PC-3 (cell line): ENCODE data around the gene COX11.

Experiments
- CTCF ChIP-seq: fragments of 300-600 bp; sonication (generic); conservative IDR thresholded peaks from 2 replicates; pipeline ENCODE4 v1.5.1; 2017; ENCODE audit warnings: antibody characterized with exemption, low read depth, mild to moderate bottlenecking, low read length
- EZH2 ChIP-seq: fragments of 300-600 bp; sonication (generic); IDR thresholded peaks from one replicate; pipeline ENCODE4 v1.6.1; 2017; ENCODE audit warnings: antibody characterized with exemption, mild to moderate bottlenecking, low read length; ENCODE audit not compliant: unreplicated experiment
- EZH2phosphoT487 ChIP-seq: fragments of 300-600 bp; sonication (generic); IDR thresholded peaks from 2 replicates; pipeline ENCODE4 v1.6.1; 2018; ENCODE audit warnings: mild to moderate bottlenecking, antibody characterized with exemption, low read length, borderline replicate concordance

DNA sequence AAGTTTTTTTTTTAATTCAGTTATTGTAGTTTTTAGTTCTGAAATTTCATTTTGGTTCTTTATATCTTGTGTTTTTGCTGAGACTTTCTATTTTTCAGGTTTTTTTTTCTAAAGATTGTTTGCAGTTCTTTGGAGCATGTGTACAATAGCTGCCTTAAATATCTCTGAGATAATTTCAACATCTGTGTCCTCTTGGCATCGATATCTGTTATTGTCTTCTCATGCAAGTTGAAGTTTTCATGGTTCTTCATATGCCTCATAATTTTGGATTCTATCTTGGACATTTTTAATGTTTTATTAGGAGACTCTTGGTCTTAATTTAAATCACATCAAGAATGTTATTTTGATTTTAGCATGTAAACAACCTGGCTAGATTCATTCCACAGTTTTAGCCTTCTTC, 22.8 kb downstream of the COX11 start:
- TF ChIP-seq CTCF (no peak), EZH2 (no peak), EZH2phosphoT487 (no peak)
